GM13976 (cell line): ENCODE results near the gene SNRNP27.

ENCODE experiments used
- DNase-seq: peaks from one replicate; pipeline ENCODE4 v3.0.0; 2012; ENCODE audit warnings: low spot score
- CTCF ChIP-seq: IDR thresholded peaks from 2 replicates; pipeline ENCODE4 v1.5.1; 2012; ENCODE audit warnings: borderline replicate concordance, mild to moderate bottlenecking; ENCODE audit not compliant: insufficient read depth; ENCODE audit errors: extremely low read depth, missing control alignments, control extremely low read depth
- in situ Hi-C: fragments of 300-500 bp; cut with MboI; formaldehyde crosslinking; loops from one replicate; pipeline ENCODE4 v1.12.0; 2022; ENCODE audit warnings: low sequenced_read_pairs, mixed read lengths, inconsistent platforms; ENCODE audit not compliant: unreplicated experiment

Gene SNRNP27

GRCh38 chr2:69945441-69945840 is 51.7 kb downstream of the SNRNP27 start:
- in situ Hi-C loops, result no loop called here

GRCh38 chr2:69945941-69946340 is 52.2 kb downstream of the SNRNP27 start:
- no peak for TF ChIP-seq CTCF
- no peak for DNase-seq
- in situ Hi-C loops, result no loop called here

More at GRCh38 chr2:69945441-69945840, 51.7 kb downstream of the SNRNP27 start:
- DNase-seq, result no peak
- TF ChIP-seq CTCF, result no peak

GRCh38 chr2:69946351-69947324 is 52.9 kb downstream of the SNRNP27 start:
- in situ Hi-C loops, result no loop called here
- DNase-seq, result peak; percentile 70
- no peak for TF ChIP-seq CTCF

GRCh38 chr2:69947325-69947931 is 53.7 kb downstream of the SNRNP27 start:
- TF ChIP-seq CTCF, result no peak
- in situ Hi-C loops, result no loop called here
- DNase-seq, result no peak

- TF ChIP-seq CTCF, result no peak
- in situ Hi-C loops, result no loop called here
- DNase-seq, result no peak
Observed at GRCh38 chr2:69948032-69948962, 54.5 kb downstream of the SNRNP27 start.
